HepG2 (cell line): ENCODE measurements around the gene IP6K3.

Experiments
- DMAP1 ChIP-seq: IDR thresholded peaks from 2 replicates; pipeline ENCODE4 v1.6.1; 2016
- JUN ChIP-seq: sonication (generic); formaldehyde crosslinking; IDR thresholded peaks from 2 replicates; pipeline ENCODE4 v1.4.0; 2020; ENCODE audit warnings: mild to moderate bottlenecking, missing genetic modification reagents
- KDM4B ChIP-seq: sonication (generic); formaldehyde crosslinking; IDR thresholded peaks from 2 replicates; pipeline ENCODE4 v1.4.0; 2020; ENCODE audit warnings: missing genetic modification reagents
- POLR2AphosphoS5 ChIP-seq: IDR thresholded peaks from 2 replicates; pipeline ENCODE4 v1.6.1; 2012; ENCODE audit warnings: low read depth, low read length
- YY1 ChIP-seq: IDR thresholded peaks from 2 replicates; pipeline ENCODE4 v1.6.1; 2011; ENCODE audit warnings: low read length, low read depth, moderate library complexity, mild to moderate bottlenecking; ENCODE audit not compliant: insufficient read depth, insufficient replicate concordance
- ZBTB40 ChIP-seq, 2 experiments: fragments of 450-650 bp in 1 of 2; sonication (generic) in 1 of 2; formaldehyde crosslinking in 1 of 2; IDR thresholded peaks; 2 replicates each; pipeline versions ENCODE4 v1.6.1 to v1.8.0; 2016 to 2022; ENCODE audit warnings: antibody characterized with exemption in 1 of 2, mild to moderate bottlenecking in 1 of 2, missing genetic modification reagents in 1 of 2
- ZFP37 ChIP-seq: sonication (generic); formaldehyde crosslinking; IDR thresholded peaks from 2 replicates; pipeline ENCODE4 v1.4.0; 2020; ENCODE audit warnings: missing genetic modification reagents, borderline replicate concordance
- ZNF121 ChIP-seq: sonication (generic); formaldehyde crosslinking; IDR thresholded peaks from 2 replicates; pipeline ENCODE4 v1.5.0; 2020; ENCODE audit warnings: mild to moderate bottlenecking, missing genetic modification reagents
- ZNF746 ChIP-seq: sonication (generic); formaldehyde crosslinking; IDR thresholded peaks from 2 replicates; pipeline ENCODE4 v1.8.0; 2022; ENCODE audit warnings: mild to moderate bottlenecking, missing genetic modification reagents
- ZNF775 ChIP-seq: sonication (generic); formaldehyde crosslinking; IDR thresholded peaks from 2 replicates; pipeline ENCODE4 v1.4.0; 2020; ENCODE audit warnings: missing genetic modification reagents, mild to moderate bottlenecking, moderate library complexity, borderline replicate concordance

- TF ChIP-seq ZNF121 (no peak), ZNF746 (CRISPR knock-in tag) (no peak), JUN (CRISPR knock-in tag) (no peak), YY1 (no peak), DMAP1 (CRISPR knock-in tag) (no peak), KDM4B (CRISPR knock-in tag) (no peak), ZBTB40 (IDR thresholded peaks at IDR 0.05) (no peak), ZBTB40 (CRISPR knock-in tag; IDR thresholded peaks at IDR 0.05) (no peak), ZNF775 (CRISPR knock-in tag) (no peak), ZFP37 (CRISPR knock-in tag) (no peak), POLR2AphosphoS5 (no peak)
These were observed 59.4 kb downstream of the IP6K3 start for GRCh38 chr6:33686981-33687975.
